GM23338 (cell line): ENCODE measurements around the gene DGKE.

Experiments used
- EZH2 ChIP-seq: fragments of 200-600 bp; sonication (generic); IDR thresholded peaks from one replicate; pipeline ENCODE4 v1.8.0; 2017; ENCODE audit warnings: antibody characterized with exemption, mild to moderate bottlenecking, low read depth; ENCODE audit not compliant: unreplicated experiment
- EZH2phosphoT487 ChIP-seq: fragments of 200-600 bp; sonication (generic); IDR thresholded peaks from one replicate; pipeline ENCODE4 v1.8.1; 2018; ENCODE audit warnings: antibody characterized with exemption; ENCODE audit not compliant: unreplicated experiment
- JUNB ChIP-seq: IDR thresholded peaks from one replicate; pipeline ENCODE4 v1.6.1; 2016; ENCODE audit warnings: antibody characterized with exemption; ENCODE audit not compliant: unreplicated experiment
- POLR2AphosphoS5 ChIP-seq: IDR thresholded peaks from 2 replicates; pipeline ENCODE4 v1.6.1; 2016; ENCODE audit warnings: antibody characterized with exemption, low read depth
- STAT1 ChIP-seq: IDR thresholded peaks from one replicate; pipeline ENCODE4 v1.6.1; 2016; ENCODE audit warnings: antibody characterized with exemption; ENCODE audit not compliant: unreplicated experiment
- ZNF114 ChIP-seq: fragments of 250-450 bp; sonication (Bioruptor Pico); IDR thresholded peaks from 2 replicates; pipeline ENCODE4 v1.5.0; 2020; ENCODE audit warnings: mild to moderate bottlenecking, moderate library complexity
- TF ChIP-seq, protein P1 (sequence below), 2 experiments: fragments of 200-600 bp in 1 of 2; sonication (generic) in 1 of 2; conservative IDR thresholded peaks; 2 replicates each; pipeline versions ENCODE4 v1.5.1 to v1.6.1; 2016 to 2017; ENCODE audit warnings: antibody characterized with exemption in 2 of 2, low read depth in 2 of 2, mild to moderate bottlenecking in 2 of 2, moderate library complexity in 1 of 2
- TF ChIP-seq, protein P2 (sequence below): IDR thresholded peaks from one replicate; pipeline ENCODE4 v1.6.1; 2018; ENCODE audit warnings: antibody characterized with exemption; ENCODE audit not compliant: unreplicated experiment

DNA sequence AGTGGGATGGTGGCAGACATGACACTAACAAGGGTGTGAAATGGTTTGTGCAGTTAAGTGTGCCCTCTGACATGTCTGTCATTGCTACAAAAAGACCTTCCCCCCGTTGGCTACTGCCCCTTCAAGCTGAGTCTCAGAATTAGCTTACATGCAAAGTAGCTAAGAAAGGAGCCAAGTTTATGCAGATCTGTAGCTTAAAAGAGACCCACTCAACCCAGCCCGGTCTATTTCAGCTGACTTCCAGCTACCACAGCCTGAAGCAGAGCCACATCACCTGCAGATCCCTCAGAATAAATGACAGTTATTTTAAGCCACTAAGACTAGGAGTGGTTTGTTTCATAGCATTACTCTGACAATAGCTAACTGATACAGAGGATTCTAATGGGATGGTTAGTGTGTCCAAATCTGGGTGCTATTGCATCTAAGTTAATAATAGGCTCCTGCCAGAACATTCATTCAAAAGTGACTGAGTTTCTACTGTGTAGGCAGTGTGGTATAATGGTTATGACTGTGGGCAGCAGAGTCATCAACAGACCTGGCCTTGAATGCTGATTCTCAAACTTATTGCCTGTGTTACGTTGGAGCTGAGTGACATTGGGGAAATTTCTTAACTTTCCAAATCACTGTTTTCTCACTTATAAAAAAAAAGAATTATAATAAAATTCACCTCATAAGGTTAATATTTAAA is 12.0 kb upstream of the DGKE start:
- TF ChIP-seq EZH2 (no peak), EZH2phosphoT487 (no peak), POLR2AphosphoS5 (no peak), STAT1 (no peak), ZNF114 (no peak), JUNB (no peak)
- TF ChIP-seq, protein P1, sequence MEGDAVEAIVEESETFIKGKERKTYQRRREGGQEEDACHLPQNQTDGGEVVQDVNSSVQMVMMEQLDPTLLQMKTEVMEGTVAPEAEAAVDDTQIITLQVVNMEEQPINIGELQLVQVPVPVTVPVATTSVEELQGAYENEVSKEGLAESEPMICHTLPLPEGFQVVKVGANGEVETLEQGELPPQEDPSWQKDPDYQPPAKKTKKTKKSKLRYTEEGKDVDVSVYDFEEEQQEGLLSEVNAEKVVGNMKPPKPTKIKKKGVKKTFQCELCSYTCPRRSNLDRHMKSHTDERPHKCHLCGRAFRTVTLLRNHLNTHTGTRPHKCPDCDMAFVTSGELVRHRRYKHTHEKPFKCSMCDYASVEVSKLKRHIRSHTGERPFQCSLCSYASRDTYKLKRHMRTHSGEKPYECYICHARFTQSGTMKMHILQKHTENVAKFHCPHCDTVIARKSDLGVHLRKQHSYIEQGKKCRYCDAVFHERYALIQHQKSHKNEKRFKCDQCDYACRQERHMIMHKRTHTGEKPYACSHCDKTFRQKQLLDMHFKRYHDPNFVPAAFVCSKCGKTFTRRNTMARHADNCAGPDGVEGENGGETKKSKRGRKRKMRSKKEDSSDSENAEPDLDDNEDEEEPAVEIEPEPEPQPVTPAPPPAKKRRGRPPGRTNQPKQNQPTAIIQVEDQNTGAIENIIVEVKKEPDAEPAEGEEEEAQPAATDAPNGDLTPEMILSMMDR (conservative IDR thresholded peaks at IDR 0.05; ENCODE audit: low read depth in 2 of 2): no peak
- TF ChIP-seq, protein P2, sequence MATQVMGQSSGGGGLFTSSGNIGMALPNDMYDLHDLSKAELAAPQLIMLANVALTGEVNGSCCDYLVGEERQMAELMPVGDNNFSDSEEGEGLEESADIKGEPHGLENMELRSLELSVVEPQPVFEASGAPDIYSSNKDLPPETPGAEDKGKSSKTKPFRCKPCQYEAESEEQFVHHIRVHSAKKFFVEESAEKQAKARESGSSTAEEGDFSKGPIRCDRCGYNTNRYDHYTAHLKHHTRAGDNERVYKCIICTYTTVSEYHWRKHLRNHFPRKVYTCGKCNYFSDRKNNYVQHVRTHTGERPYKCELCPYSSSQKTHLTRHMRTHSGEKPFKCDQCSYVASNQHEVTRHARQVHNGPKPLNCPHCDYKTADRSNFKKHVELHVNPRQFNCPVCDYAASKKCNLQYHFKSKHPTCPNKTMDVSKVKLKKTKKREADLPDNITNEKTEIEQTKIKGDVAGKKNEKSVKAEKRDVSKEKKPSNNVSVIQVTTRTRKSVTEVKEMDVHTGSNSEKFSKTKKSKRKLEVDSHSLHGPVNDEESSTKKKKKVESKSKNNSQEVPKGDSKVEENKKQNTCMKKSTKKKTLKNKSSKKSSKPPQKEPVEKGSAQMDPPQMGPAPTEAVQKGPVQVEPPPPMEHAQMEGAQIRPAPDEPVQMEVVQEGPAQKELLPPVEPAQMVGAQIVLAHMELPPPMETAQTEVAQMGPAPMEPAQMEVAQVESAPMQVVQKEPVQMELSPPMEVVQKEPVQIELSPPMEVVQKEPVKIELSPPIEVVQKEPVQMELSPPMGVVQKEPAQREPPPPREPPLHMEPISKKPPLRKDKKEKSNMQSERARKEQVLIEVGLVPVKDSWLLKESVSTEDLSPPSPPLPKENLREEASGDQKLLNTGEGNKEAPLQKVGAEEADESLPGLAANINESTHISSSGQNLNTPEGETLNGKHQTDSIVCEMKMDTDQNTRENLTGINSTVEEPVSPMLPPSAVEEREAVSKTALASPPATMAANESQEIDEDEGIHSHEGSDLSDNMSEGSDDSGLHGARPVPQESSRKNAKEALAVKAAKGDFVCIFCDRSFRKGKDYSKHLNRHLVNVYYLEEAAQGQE: no peak
